ENCODE data around the gene HDAC1. TPM values are rescaled to one million over a fixed set of nuclear protein-coding genes. Genes with fewer than 3 reads are reported as not detected.
A peak's percentile ranks its signal among the peaks of the same experiment; 100 is the strongest.

HDAC1 gene
- total and polyA plus RNA-seq, 10 donors, result 83.0 to 116 (median 98.7) TPM

- Histone ChIP-seq H3K27me3 (replicated peaks in 1 of 7) (no peaks in the 10 kb centered on the region), H3K9me3 (no peaks in the 10 kb centered on the region), H3K36me3 (peaks cover 0 to 95% (median 42%) of the 10 kb centered on the region in 6 donors), H3K27ac (peak overlapping the region in 6 of 8 donors; percentile 27 to 82 (median 68)), H3K4me1 (peaks cover 12 to 77% (median 53%) of the 10 kb centered on the region in 6 donors), H3K4me3 (peak overlapping the region in 1 of 8 donors; percentile 38)
- intact Hi-C loops (cut with DNase I; ENCODE audit: low total_unique reads), result no loop called here
- WGBS, 5 donors, result 41 to 52% (median 47%) methylated on average over 4 to 5 of the region's 5 CpGs
- no peak for DNase-seq
- no peak for TF ChIP-seq POLR2A (IDR thresholded peaks at IDR 0.05)
- no peak for TF ChIP-seq POLR2AphosphoS5 (IDR thresholded peaks at IDR 0.05)
- TF ChIP-seq CTCF (IDR thresholded peaks at IDR 0.05 in 8 of 11, conservative IDR thresholded peaks at IDR 0.05 in 3 of 11), result no peak
Observed at GRCh38 chr1:32321712-32322291, 29.9 kb downstream of the HDAC1 start.

GRCh38 chr1:32327204-32327603 lies 35.3 kb downstream of the HDAC1 start:
- H3K36me3 ChIP-seq, result peaks cover 3 to 100% (median 80%) of the 10 kb centered on the region in 6 donors
- 91 to 97% (median 96%) methylated on average over 3 to 11 of the region's 11 CpGs for WGBS, 5 donors
- DNase-seq, result no peak

GRCh38 chr1:32329931-32330466 lies 38.1 kb downstream of the HDAC1 start:
- H3K36me3 ChIP-seq, result peaks cover 3 to 96% (median 80%) of the 10 kb centered on the region in 6 donors
- WGBS, 5 donors, result 78 to 86% (median 83%) methylated on average over 4 of the region's 4 CpGs
- H3K27me3 ChIP-seq (replicated peaks in 1 of 7), result peaks cover 0 to 2% (median 0%) of the 10 kb centered on the region in 7 donors
- peaks cover 12 to 30% (median 18%) of the 10 kb centered on the region in 6 donors for H3K4me1 ChIP-seq
- no peaks in the 10 kb centered on the region for H3K9me3 ChIP-seq
- intact Hi-C loops (cut with DNase I; ENCODE audit: low total_unique reads), result no loop called here
- no peak for TF ChIP-seq CTCF (IDR thresholded peaks at IDR 0.05 in 8 of 11, conservative IDR thresholded peaks at IDR 0.05 in 3 of 11)
- TF ChIP-seq POLR2AphosphoS5 (IDR thresholded peaks at IDR 0.05), result no peak
- no peak for TF ChIP-seq POLR2A (IDR thresholded peaks at IDR 0.05)
- no peak for DNase-seq
- peak overlapping the region in 1 of 8 donors; percentile 11 for H3K27ac ChIP-seq
- no peak overlapping the region for H3K4me3 ChIP-seq

More at GRCh38 chr1:32327204-32327603, 35.3 kb downstream of the HDAC1 start:
- Histone ChIP-seq H3K27ac (no peak overlapping the region), H3K9me3 (no peaks in the 10 kb centered on the region), H3K4me1 (peaks cover 5 to 25% (median 13%) of the 10 kb centered on the region in 6 donors), H3K4me3 (no peak overlapping the region), H3K27me3 (replicated peaks in 1 of 7) (no peaks in the 10 kb centered on the region)
- intact Hi-C loops (cut with DNase I; ENCODE audit: low total_unique reads), result no loop called here
- no peak for TF ChIP-seq POLR2A (IDR thresholded peaks at IDR 0.05)
- TF ChIP-seq CTCF (IDR thresholded peaks at IDR 0.05 in 8 of 11, conservative IDR thresholded peaks at IDR 0.05 in 3 of 11), result no peak
- no peak for TF ChIP-seq POLR2AphosphoS5 (IDR thresholded peaks at IDR 0.05)

DNA sequence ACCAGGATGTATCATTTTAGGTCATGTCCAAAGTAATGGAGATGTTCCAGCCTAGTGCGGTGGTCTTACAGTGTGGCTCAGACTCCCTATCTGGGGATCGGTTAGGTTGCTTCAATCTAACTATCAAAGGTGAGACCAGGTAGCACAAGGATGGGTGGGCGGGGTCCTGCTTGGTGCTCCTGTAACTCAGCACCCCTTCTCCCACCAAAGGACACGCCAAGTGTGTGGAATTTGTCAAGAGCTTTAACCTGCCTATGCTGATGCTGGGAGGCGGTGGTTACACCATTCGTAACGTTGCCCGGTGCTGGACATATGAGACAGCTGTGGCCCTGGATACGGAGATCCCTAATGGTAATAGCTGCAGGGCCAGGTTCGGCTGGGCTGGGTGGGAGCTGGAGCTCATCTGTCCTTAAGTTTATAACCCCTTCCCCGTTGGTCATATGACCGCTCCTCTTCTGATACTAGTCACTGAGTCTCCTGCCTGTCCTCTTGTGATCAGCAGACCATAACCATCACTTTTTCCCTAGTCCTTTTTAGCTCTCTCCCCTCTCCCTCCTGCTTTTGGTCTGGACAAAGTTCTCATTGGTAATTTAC lies 38.8 kb downstream of the HDAC1 start:
- WGBS, 5 donors, result 87 to 96% (median 95%) methylated on average over 11 to 12 of the region's 12 CpGs
- intact Hi-C loops (cut with DNase I; ENCODE audit: low total_unique reads), result no loop called here

More for the DNA sequence above, 38.8 kb downstream of the HDAC1 start:
- H3K4me1 ChIP-seq, result peaks cover 13 to 35% (median 22%) of the 10 kb centered on the region in 6 donors
- peaks cover 3 to 89% (median 74%) of the 10 kb centered on the region in 6 donors for H3K36me3 ChIP-seq
- no peak for DNase-seq
- no peak overlapping the region for H3K4me3 ChIP-seq
- peaks cover 0 to 4% (median 0%) of the 10 kb centered on the region in 7 donors for H3K27me3 ChIP-seq (replicated peaks in 1 of 7)
- H3K9me3 ChIP-seq, result no peaks in the 10 kb centered on the region
- TF ChIP-seq POLR2AphosphoS5 (IDR thresholded peaks at IDR 0.05) (no peak), POLR2A (IDR thresholded peaks at IDR 0.05) (no peak), CTCF (IDR thresholded peaks at IDR 0.05 in 8 of 11, conservative IDR thresholded peaks at IDR 0.05 in 3 of 11) (no peak)
- H3K27ac ChIP-seq, result peak overlapping the region in 1 of 8 donors; percentile 11

Measured in spleen (tissue), 11 donors.